22Rv1 (cell line): ENCODE results near the gene C1orf52.

Source experiments
- CTCF ChIP-seq: fragments of 450-650 bp; IDR thresholded peaks from 2 replicates; pipeline ENCODE4 v1.5.1; 2017; ENCODE audit warnings: mild to moderate bottlenecking
- ZFX ChIP-seq: fragments of 450-650 bp; IDR thresholded peaks from 2 replicates; pipeline ENCODE4 v1.6.1; 2017; ENCODE audit warnings: antibody characterized with exemption, borderline replicate concordance

DNA sequence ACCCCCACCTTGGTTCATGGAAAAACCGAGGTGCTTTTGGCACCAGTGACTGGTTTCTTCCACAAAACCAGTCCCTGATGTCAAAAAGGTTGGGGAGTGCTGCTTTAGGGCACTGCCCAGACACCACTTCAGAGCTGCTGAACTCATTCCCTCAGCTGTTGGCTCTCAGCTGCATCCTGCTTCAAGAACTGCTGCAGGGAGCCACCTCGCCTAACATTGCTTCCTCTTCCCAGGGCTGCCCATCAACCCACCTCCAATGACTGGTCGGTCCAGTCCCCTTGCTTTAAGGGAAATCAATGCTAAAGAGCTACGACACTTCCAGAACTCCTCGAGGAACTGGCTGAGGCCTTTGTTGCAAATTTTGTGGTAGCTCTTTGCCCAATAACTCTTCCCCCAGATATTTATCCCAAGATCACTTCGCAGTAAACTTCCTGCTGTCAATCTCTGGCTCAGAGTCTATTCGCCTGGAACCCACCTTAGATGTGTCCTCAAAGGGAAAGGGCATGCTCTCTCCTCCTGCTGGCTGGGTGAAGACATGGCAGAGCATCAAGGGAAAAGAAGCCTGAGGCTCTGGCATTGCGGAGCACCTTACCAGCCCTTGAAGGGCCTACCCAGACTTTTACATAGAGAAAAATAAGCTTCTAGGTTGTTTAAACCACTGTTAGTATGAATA is 29.0 kb downstream of the C1orf52 start:
- TF ChIP-seq CTCF: no peak
- no peak for TF ChIP-seq ZFX
